PC-9 (cell line): ENCODE results near the gene KCNS1. TPM values are rescaled to one million over a fixed set of nuclear protein-coding genes. Genes with fewer than 3 reads are reported as not detected.

Experiments used
- BruUV-seq: library from RNA; stranded (reverse); fragments of 400-500 nt; replicated peaks from 2 replicates; lab custom pipeline; 2021; lab: Mats Ljungman, UMichigan
- CTCF ChIA-PET: fragments of 300-600 bp; sonication (Branson Sonifier 250); formaldehyde crosslinking; loops from one replicate; lab custom pipeline; 2022; ENCODE audit warnings: antibody characterized with exemption; lab: Charles Lee
- POLR2A ChIA-PET: fragments of 300-600 bp; sonication (Branson Sonifier 250); formaldehyde crosslinking; loops from one replicate; lab custom pipeline; 2022; ENCODE audit warnings: antibody characterized with exemption; ENCODE audit not compliant: unreplicated experiment; lab: Charles Lee
- DNase-seq, 2 experiments: peaks; one replicate each; pipeline versions ENCODE4 v3.0.0 to v3.0.0-alpha.2; 2015 to 2022; ENCODE audit warnings: mixed read lengths in 1 of 2
- H2AFZ ChIP-seq: fragments of 200-600 bp; sonication (generic); 2 replicates; pipeline ENCODE4 v1.8.1; 2017; ENCODE audit warnings: antibody characterized with exemption
- H3F3A ChIP-seq: fragments of 200-600 bp; sonication (generic); 2 replicates; pipeline ENCODE4 v1.8.1; 2017; ENCODE audit warnings: antibody characterized with exemption, mild to moderate bottlenecking, low read depth; ENCODE audit not compliant: insufficient read depth
- H3K27ac ChIP-seq: fragments of 200-600 bp; sonication (generic); 2 replicates; pipeline ENCODE4 v1.6.1; 2016; ENCODE audit warnings: mixed run types
- H3K27me3 ChIP-seq: fragments of 200-600 bp; sonication (generic); 2 replicates; pipeline ENCODE4 v1.6.1; 2016; ENCODE audit warnings: low read depth, mixed run types; ENCODE audit not compliant: insufficient read depth
- H3K36me3 ChIP-seq: fragments of 200-600 bp; sonication (generic); 2 replicates; pipeline ENCODE4 v1.6.1; 2016; ENCODE audit warnings: low read depth, mixed run types
- H3K4me1 ChIP-seq: fragments of 200-600 bp; sonication (generic); replicated peaks from 2 replicates; pipeline ENCODE4 v1.6.1; 2016; ENCODE audit warnings: mixed run types; ENCODE audit not compliant: insufficient read depth
- H3K4me2 ChIP-seq: fragments of 200-600 bp; sonication (generic); 2 replicates; pipeline ENCODE4 v1.6.1; 2017; ENCODE audit warnings: mixed run types
- H3K4me3 ChIP-seq: fragments of 200-600 bp; sonication (generic); 2 replicates; pipeline ENCODE4 v1.6.1; 2016; ENCODE audit warnings: mixed run types
- H3K79me2 ChIP-seq: fragments of 200-600 bp; sonication (generic); 2 replicates; pipeline ENCODE4 v1.6.1; 2017; ENCODE audit warnings: low read depth, mixed run types
- H3K9me2 ChIP-seq: fragments of 200-600 bp; sonication (generic); 2 replicates; pipeline ENCODE4 v1.8.1; 2017; ENCODE audit warnings: mild to moderate bottlenecking; ENCODE audit not compliant: insufficient read depth
- H3K9me3 ChIP-seq: fragments of 200-600 bp; sonication (generic); 2 replicates; pipeline ENCODE4 v1.8.1; 2016; ENCODE audit warnings: low read depth; ENCODE audit not compliant: insufficient read depth
- H4K20me1 ChIP-seq: fragments of 200-600 bp; sonication (generic); 2 replicates; pipeline ENCODE4 v1.8.1; 2017; ENCODE audit not compliant: insufficient read depth
- EZH2 ChIP-seq: fragments of 200-600 bp; sonication (generic); IDR thresholded peaks from 2 replicates; pipeline ENCODE4 v1.8.0; 2017; ENCODE audit warnings: antibody characterized with exemption, low read depth
- intact Hi-C: fragments of 100-400 bp; cut with micrococcal nuclease; formaldehyde crosslinking; loops from one replicate; pipeline ENCODE4 v1.10.0; 2022; ENCODE audit not compliant: unreplicated experiment
- total RNA-seq: library from RNA; stranded (reverse); gene quantifications from 2 replicates; pipeline ENCODE4 v1.2.3, GENCODE V29; 2021
- TF ChIP-seq, protein P1 (sequence below): fragments of 200-600 bp; sonication (generic); conservative IDR thresholded peaks from 2 replicates; pipeline ENCODE4 v1.6.1; 2017; ENCODE audit warnings: mixed run types, antibody characterized with exemption, mild to moderate bottlenecking, moderate library complexity

Gene KCNS1
- total RNA-seq, 1 experiment from 2014 or later = 0.15 TPM

DNA sequence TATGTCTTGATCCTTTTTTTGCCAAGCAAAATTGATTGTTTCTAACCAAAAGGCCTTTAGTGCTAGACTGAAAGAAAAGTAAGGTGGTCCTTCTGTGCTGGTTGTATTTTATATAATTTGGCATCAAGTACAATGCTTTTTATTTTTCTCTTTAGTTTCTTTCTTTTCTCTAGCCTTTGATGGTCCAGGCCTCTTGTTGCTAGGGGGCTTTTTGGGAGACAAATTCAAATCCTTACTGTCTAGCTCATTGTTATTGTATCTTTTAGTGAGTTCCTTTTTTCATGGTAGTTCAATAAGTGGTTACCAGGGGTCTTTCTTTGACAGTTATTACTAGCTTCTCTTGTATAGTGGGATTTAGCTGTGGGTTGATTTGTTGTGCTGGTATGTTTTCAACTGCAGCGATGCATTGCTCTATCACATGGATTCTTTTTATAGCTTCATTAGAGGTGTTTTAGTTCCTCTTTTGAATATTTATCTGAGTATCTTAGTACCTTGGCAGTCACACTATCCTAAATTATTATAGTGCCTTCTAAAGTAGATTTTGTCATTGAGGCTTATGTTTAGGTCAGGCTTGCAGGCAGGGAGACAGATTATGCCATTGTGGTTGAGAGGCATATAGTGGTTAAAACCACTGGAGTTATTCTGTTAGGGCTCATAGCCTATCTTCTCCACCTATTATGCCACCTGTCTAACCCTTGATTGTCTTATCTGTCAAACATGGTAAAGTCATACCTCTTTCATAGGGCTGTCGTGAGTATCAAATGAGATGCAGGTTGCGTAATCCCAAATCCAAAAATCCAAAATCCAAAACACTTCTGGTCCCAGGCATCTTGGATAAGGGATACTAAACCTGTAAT, 49.5 kb downstream of the KCNS1 start:
- no peaks in the 10 kb centered on the region for H4K20me1 ChIP-seq
- CTCF ChIA-PET = no interaction called here
- no peak overlapping the region for H3K4me3 ChIP-seq
- H3K4me1 ChIP-seq = no peaks in the 10 kb centered on the region
- H3K9me2 ChIP-seq = no peaks in the 10 kb centered on the region
- no peak overlapping the region for H3K27ac ChIP-seq
- no TSS peak for BruUV-seq
- 0 out of 2 replicates have a peak, but pooled peaks cover 12% of the 10 kb centered on the region for H3K36me3 ChIP-seq
- intact Hi-C loops = no loop called here
- POLR2A ChIA-PET = interaction anchor here (0.5 kb wide), 1 partner anchor 20 kb away, joined by 8 read pairs; no protein-coding TSS in a partner anchor
- no peak for TF ChIP-seq EZH2
- TF ChIP-seq, protein P1, sequence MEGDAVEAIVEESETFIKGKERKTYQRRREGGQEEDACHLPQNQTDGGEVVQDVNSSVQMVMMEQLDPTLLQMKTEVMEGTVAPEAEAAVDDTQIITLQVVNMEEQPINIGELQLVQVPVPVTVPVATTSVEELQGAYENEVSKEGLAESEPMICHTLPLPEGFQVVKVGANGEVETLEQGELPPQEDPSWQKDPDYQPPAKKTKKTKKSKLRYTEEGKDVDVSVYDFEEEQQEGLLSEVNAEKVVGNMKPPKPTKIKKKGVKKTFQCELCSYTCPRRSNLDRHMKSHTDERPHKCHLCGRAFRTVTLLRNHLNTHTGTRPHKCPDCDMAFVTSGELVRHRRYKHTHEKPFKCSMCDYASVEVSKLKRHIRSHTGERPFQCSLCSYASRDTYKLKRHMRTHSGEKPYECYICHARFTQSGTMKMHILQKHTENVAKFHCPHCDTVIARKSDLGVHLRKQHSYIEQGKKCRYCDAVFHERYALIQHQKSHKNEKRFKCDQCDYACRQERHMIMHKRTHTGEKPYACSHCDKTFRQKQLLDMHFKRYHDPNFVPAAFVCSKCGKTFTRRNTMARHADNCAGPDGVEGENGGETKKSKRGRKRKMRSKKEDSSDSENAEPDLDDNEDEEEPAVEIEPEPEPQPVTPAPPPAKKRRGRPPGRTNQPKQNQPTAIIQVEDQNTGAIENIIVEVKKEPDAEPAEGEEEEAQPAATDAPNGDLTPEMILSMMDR = no peak
- H3K79me2 ChIP-seq = no peaks in the 10 kb centered on the region
- H3F3A ChIP-seq = 0 out of 2 replicates have a peak, but pooled peaks cover 3% of the 10 kb centered on the region
- no peak overlapping the region for H2AFZ ChIP-seq
- H3K4me2 ChIP-seq = no peak overlapping the region
- H3K27me3 ChIP-seq = no peaks in the 10 kb centered on the region
- no peaks in the 10 kb centered on the region for H3K9me3 ChIP-seq
- no peak for DNase-seq

DNA sequence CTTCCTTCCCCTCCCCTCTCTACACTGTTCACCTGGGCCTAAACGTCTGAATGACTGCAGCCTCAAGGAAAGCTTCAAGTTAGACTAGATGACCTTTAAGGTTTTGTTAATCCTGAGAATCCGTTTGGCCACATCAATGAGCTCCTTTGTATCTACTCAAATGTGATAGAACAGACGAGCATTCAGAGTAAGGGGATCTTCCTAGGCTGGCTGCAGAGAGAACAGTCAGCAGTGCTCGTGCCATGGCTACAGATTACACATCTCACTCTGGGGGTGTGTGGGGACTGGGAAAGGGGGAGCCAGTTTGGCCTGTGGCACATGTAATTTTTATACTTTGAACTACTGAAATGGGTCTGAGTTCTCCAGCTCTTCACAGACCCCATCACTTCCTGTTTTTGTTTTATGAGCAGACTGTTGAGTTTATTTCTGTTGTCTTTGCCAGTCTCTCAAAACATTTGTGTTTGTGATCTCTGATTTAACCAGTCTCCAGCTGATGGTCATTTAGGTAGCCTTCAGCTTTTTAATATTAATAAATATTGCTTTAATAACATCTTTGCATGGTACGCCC, 50.9 kb downstream of the KCNS1 start:
- BruUV-seq = no TSS peak
- H3K79me2 ChIP-seq = no peaks in the 10 kb centered on the region
- no peak overlapping the region for H2AFZ ChIP-seq
- intact Hi-C loops = no loop called here
- ChIA-PET POLR2A (interaction anchor here (0.6 kb wide), 3 partner anchors 61 to 184 kb away, joined by 3 to 4 read pairs (median 3); no protein-coding TSS in a partner anchor), CTCF (interaction anchor here (0.6 to 1.6 kb wide), 4 partner anchors 16 to 721 kb away, joined by 3 to 4 read pairs (median 3); no protein-coding TSS in a partner anchor)
- H3K4me1 ChIP-seq = no peaks in the 10 kb centered on the region
- no peak overlapping the region for H3K4me2 ChIP-seq
- H4K20me1 ChIP-seq = no peaks in the 10 kb centered on the region
- 0 out of 2 replicates have a peak, but pooled peaks cover 6% of the 10 kb centered on the region for H3K36me3 ChIP-seq
- no peak for DNase-seq
- TF ChIP-seq EZH2 = no peak
- TF ChIP-seq, protein P1 = no peak
- H3K4me3 ChIP-seq = no peak overlapping the region
- 0 out of 2 replicates have a peak, but pooled peaks cover 3% of the 10 kb centered on the region for H3F3A ChIP-seq
- no peaks in the 10 kb centered on the region for H3K9me2 ChIP-seq
- H3K27ac ChIP-seq = no peak overlapping the region
- no peaks in the 10 kb centered on the region for H3K9me3 ChIP-seq
- H3K27me3 ChIP-seq = no peaks in the 10 kb centered on the region

DNA sequence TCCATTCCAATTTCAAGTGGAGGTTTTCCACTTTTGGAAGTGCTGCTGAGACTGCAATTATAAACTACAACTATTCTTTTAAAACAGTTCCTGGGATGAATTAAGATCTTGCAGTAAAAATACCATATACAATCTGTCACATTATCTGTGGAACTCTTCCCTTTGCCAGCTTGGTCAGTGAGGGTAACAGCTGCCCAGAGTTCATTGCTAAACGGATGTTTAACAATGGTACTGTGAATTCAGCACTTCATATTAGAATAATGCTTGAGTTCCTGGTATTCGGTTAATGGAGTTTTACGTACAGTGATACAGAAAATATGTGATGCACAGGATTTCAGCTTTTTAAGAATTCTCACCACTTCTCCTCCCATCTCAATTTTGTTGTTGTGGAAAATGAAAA, 51.5 kb downstream of the KCNS1 start:
- no peaks in the 10 kb centered on the region for H3K27me3 ChIP-seq
- intact Hi-C loops = no loop called here
- no peak for DNase-seq

More for the DNA sequence above, 51.5 kb downstream of the KCNS1 start:
- Histone ChIP-seq H3F3A (0 out of 2 replicates have a peak, but pooled peaks cover 3% of the 10 kb centered on the region), H3K9me3 (no peaks in the 10 kb centered on the region), H3K4me3 (no peak overlapping the region), H3K27ac (no peak overlapping the region), H3K4me1 (no peaks in the 10 kb centered on the region), H2AFZ (no peak overlapping the region), H4K20me1 (no peaks in the 10 kb centered on the region), H3K79me2 (no peaks in the 10 kb centered on the region), H3K4me2 (no peak overlapping the region), H3K9me2 (no peaks in the 10 kb centered on the region), H3K36me3 (0 out of 2 replicates have a peak, but pooled peaks cover 4% of the 10 kb centered on the region)
- POLR2A ChIA-PET = interaction anchor here (0.6 kb wide), 1 partner anchor 79 kb away, joined by 4 read pairs; no protein-coding TSS in a partner anchor
- CTCF ChIA-PET = interaction anchor here (0.6 to 1.6 kb wide), 5 partner anchors 11 to 722 kb away, joined by 3 to 4 read pairs (median 3); no protein-coding TSS in a partner anchor
- TF ChIP-seq, protein P1 = no peak
- no peak for TF ChIP-seq EZH2
- BruUV-seq = no TSS peak
